B cell (primary cell): ENCODE measurements around the gene PTPRM. TPM values are rescaled to one million over a fixed set of nuclear protein-coding genes. Genes with fewer than 3 reads are reported as not detected.

ENCODE experiments used
- ATAC-seq: fragments of 200-7000 bp; cut with Tn5 transposase; one replicate; pipeline ENCODE4 v1.10.0; 2021; ENCODE audit warnings: low read depth, mild to moderate bottlenecking, moderate number of reproducible peaks, moderate library complexity
- CTCF ChIA-PET: fragments of 350-600 bp; sonication (Branson Sonifier 250); formaldehyde crosslinking; loops from one replicate; lab custom pipeline; 2021; ENCODE audit warnings: antibody characterized with exemption, inconsistent platforms; lab: Charles Lee
- POLR2A ChIA-PET: fragments of 350-600 bp; sonication (Branson Sonifier 250); formaldehyde crosslinking; loops from one replicate; lab custom pipeline; 2021; ENCODE audit warnings: antibody characterized with exemption; lab: Charles Lee
- DNase-seq: peaks from one replicate; pipeline ENCODE4 v3.0.0; 2013
- H2AFZ ChIP-seq: 2 replicates; pipeline ENCODE4 v1.6.1; 2012; ENCODE audit warnings: mild to moderate bottlenecking, low read depth, low read length; ENCODE audit not compliant: insufficient read depth, poor library complexity, severe bottlenecking
- H3K27ac ChIP-seq, 2 donors: 1 replicate in 1 of 2; 2 replicates in 1 of 2; pipeline ENCODE4 v1.5.1; 2012 to 2013; ENCODE audit warnings: low read length in 2 of 2, mild to moderate bottlenecking in 2 of 2, moderate library complexity in 1 of 2
- H3K27me3 ChIP-seq, 4 experiments: fragments of 200-600 bp in 1 of 4; sonication (generic) in 1 of 4; replicated peaks in 1 of 4; 1 replicate in 2 of 4; 2 replicates in 2 of 4; pipeline versions ENCODE4 v1.6.1 to v1.7.0; 2013 to 2016; ENCODE audit warnings: low read length in 3 of 4, mild to moderate bottlenecking in 2 of 4, mixed read lengths in 1 of 4, moderate library complexity in 1 of 4; ENCODE audit not compliant: insufficient read depth in 4 of 4, control insufficient read depth in 3 of 4; ENCODE audit errors: control extremely low read depth in 1 of 4
- H3K36me3 ChIP-seq, 2 experiments: replicated peaks in 1 of 2; 1 replicate in 1 of 2; 2 replicates in 1 of 2; pipeline versions ENCODE4 v1.6.1 to v1.7.1; 2013; ENCODE audit warnings: low read length in 1 of 2; ENCODE audit not compliant: insufficient read depth in 2 of 2, control insufficient read depth in 1 of 2; ENCODE audit errors: control extremely low read depth in 1 of 2, extremely low read depth in 1 of 2
- H3K4me1 ChIP-seq, 2 donors: fragments of 200-600 bp in 1 of 2; sonication (generic) in 1 of 2; 1 replicate in 1 of 2; 2 replicates in 1 of 2; pipeline versions ENCODE4 v1.5.1 to v1.6.1; 2013 to 2017; ENCODE audit warnings: low read length in 2 of 2; ENCODE audit not compliant: control insufficient read depth in 2 of 2, insufficient read depth in 2 of 2
- H3K4me2 ChIP-seq: replicated peaks from 2 replicates; pipeline ENCODE3; 2012; ENCODE audit warnings: mild to moderate bottlenecking, low read depth, low read length; ENCODE audit not compliant: poor library complexity, severe bottlenecking
- H3K4me3 ChIP-seq, 5 experiments: fragments of 200-600 bp in 1 of 5; sonication (generic) in 1 of 5; 1 replicate in 3 of 5; 2 replicates in 2 of 5; pipeline versions ENCODE4 v1.5.1 to v1.7.0; 2011 to 2016; ENCODE audit warnings: low read length in 4 of 5, mild to moderate bottlenecking in 4 of 5, low read depth in 2 of 5, control low read depth in 1 of 5, moderate library complexity in 1 of 5; ENCODE audit not compliant: insufficient read depth in 1 of 5; ENCODE audit errors: control extremely low read depth in 1 of 5, extremely low read depth in 1 of 5
- H3K79me2 ChIP-seq: fragments of 200-600 bp; sonication (generic); one replicate; pipeline ENCODE4 v1.6.0; 2016; ENCODE audit warnings: low read length; ENCODE audit not compliant: control insufficient read depth, insufficient read depth
- H3K9ac ChIP-seq: fragments of 200-600 bp; sonication (generic); 2 replicates; pipeline ENCODE4 v1.6.1; 2017; ENCODE audit warnings: mild to moderate bottlenecking, low read length, moderate library complexity
- H3K9me3 ChIP-seq, 3 donors: one replicate each; pipeline versions ENCODE4 v1.6.1 to v1.7.1; 2013; ENCODE audit warnings: low read length in 2 of 3; ENCODE audit not compliant: control insufficient read depth in 2 of 3, insufficient read depth in 1 of 3; ENCODE audit errors: control extremely low read depth in 1 of 3
- H4K20me1 ChIP-seq: 2 replicates; pipeline ENCODE4 v1.6.0; 2012; ENCODE audit warnings: mild to moderate bottlenecking, low read length; ENCODE audit not compliant: insufficient read depth, control insufficient read depth, poor library complexity, severe bottlenecking
- H3K27ac Mint-ChIP-seq: one replicate; pipeline ENCODE4 v1.8.0; 2021; ENCODE audit warnings: mixed read lengths
- H3K27me3 Mint-ChIP-seq: one replicate; pipeline ENCODE4 v1.8.0; 2021; ENCODE audit warnings: mixed read lengths
- H3K4me1 Mint-ChIP-seq: one replicate; pipeline ENCODE4 v1.8.0; 2021; ENCODE audit warnings: mixed read lengths
- H3K4me3 Mint-ChIP-seq: one replicate; pipeline ENCODE4 v1.8.0; 2021; ENCODE audit warnings: mixed read lengths
- H3K9me3 Mint-ChIP-seq: one replicate; pipeline ENCODE4 v1.8.0; 2022; ENCODE audit warnings: mixed read lengths; ENCODE audit not compliant: insufficient read depth
- EZH2 ChIP-seq: IDR thresholded peaks from 2 replicates; pipeline ENCODE4 v1.6.1; 2012; ENCODE audit warnings: borderline replicate concordance, low read depth, mild to moderate bottlenecking, moderate library complexity, low read length; ENCODE audit not compliant: insufficient read depth, poor library complexity, severe bottlenecking
- WGBS: methylation state at CpG from one replicate; pipeline ENCODE4 v1.1.5; 2013; ENCODE audit warnings: missing lambda C conversion rate; ENCODE audit not compliant: insufficient coverage; 5-methylcytosine and 5-hydroxymethylcytosine counted together
- intact Hi-C: fragments of 100-400 bp; cut with micrococcal nuclease; formaldehyde crosslinking; loops from one replicate; pipeline ENCODE4 v1.10.0; 2022
- polyA plus RNA-seq: library from polyadenylated mRNA; depleted of rRNA; stranded (reverse); fragments of >200 nt; gene quantifications from 2 replicates; pipeline ENCODE4 v1.2.3, GENCODE V29; 2012
- total RNA-seq, 2 donors: library from RNA; stranded (reverse); fragments of 120-200 nt in 1 of 2; gene quantifications; 1 replicate in 1 of 2; 2 replicates in 1 of 2; pipeline versions ENCODE4 v1.2.3 to v1.2.4, GENCODE V29; 2013 to 2022
- TF ChIP-seq, protein P1 (sequence below): fragments of 200-600 bp; IDR thresholded peaks from one replicate; pipeline ENCODE4 v1.8.0; 2022; ENCODE audit warnings: antibody characterized with exemption, mild to moderate bottlenecking

The PTPRM gene
- total and polyA plus RNA-seq, 2 donors (not counting 1 experiment from before 2014, with no cell fraction given): 0.20 to 0.89 TPM

- no peaks in the 10 kb centered on the region for H3K27me3 Mint-ChIP-seq
- Histone ChIP-seq H3K79me2 (no peaks in the 10 kb centered on the region), H3K4me2 (no peak overlapping the region), H3K9ac (no peak overlapping the region), H3K36me3 (no peaks in the 10 kb centered on the region), H3K27me3 (no peaks in the 10 kb centered on the region), H3K9me3 (peaks cover 0 to 3% (median 0%) of the 10 kb centered on the region in 3 donors), H3K27ac (no peak overlapping the region), H4K20me1 (no peaks in the 10 kb centered on the region), H3K4me1 (no peaks in the 10 kb centered on the region), H3K4me3 (no peak overlapping the region), H2AFZ (no peak overlapping the region)
- ATAC-seq: no peak
- ChIA-PET POLR2A (no interaction called here), CTCF (no interaction called here)
- H3K4me1 Mint-ChIP-seq: no peaks in the 10 kb centered on the region
- intact Hi-C loops: no loop called here
- TF ChIP-seq EZH2: no peak
- TF ChIP-seq, protein P1, sequence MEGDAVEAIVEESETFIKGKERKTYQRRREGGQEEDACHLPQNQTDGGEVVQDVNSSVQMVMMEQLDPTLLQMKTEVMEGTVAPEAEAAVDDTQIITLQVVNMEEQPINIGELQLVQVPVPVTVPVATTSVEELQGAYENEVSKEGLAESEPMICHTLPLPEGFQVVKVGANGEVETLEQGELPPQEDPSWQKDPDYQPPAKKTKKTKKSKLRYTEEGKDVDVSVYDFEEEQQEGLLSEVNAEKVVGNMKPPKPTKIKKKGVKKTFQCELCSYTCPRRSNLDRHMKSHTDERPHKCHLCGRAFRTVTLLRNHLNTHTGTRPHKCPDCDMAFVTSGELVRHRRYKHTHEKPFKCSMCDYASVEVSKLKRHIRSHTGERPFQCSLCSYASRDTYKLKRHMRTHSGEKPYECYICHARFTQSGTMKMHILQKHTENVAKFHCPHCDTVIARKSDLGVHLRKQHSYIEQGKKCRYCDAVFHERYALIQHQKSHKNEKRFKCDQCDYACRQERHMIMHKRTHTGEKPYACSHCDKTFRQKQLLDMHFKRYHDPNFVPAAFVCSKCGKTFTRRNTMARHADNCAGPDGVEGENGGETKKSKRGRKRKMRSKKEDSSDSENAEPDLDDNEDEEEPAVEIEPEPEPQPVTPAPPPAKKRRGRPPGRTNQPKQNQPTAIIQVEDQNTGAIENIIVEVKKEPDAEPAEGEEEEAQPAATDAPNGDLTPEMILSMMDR: no peak
- no peak for DNase-seq
- no CpG with 5 or more reads among the region's 4 CpGs for WGBS
- no peak overlapping the region for H3K4me3 Mint-ChIP-seq
- H3K27ac Mint-ChIP-seq: no peak overlapping the region
- no peaks in the 10 kb centered on the region for H3K9me3 Mint-ChIP-seq
These were observed 463.1 kb downstream of the PTPRM start for GRCh38 chr18:8030201-8030600.

- Mint-ChIP-seq H3K4me1 (no peaks in the 10 kb centered on the region), H3K27me3 (no peaks in the 10 kb centered on the region), H3K27ac (no peak overlapping the region), H3K9me3 (no peaks in the 10 kb centered on the region), H3K4me3 (no peak overlapping the region)
- H3K36me3 ChIP-seq: no peaks in the 10 kb centered on the region
- no CpG with 5 or more reads among the region's 3 CpGs for WGBS
- H4K20me1 ChIP-seq: no peaks in the 10 kb centered on the region
- ChIA-PET CTCF (no interaction called here), POLR2A (no interaction called here)
- no peaks in the 10 kb centered on the region for H3K27me3 ChIP-seq
- H3K4me3 ChIP-seq: no peak overlapping the region
- no peak overlapping the region for H2AFZ ChIP-seq
- no peak overlapping the region for H3K27ac ChIP-seq
- DNase-seq: no peak
- ATAC-seq: no peak
- H3K4me1 ChIP-seq: no peaks in the 10 kb centered on the region
- no peak overlapping the region for H3K9ac ChIP-seq
- H3K4me2 ChIP-seq: no peak overlapping the region
- intact Hi-C loops: no loop called here
- H3K9me3 ChIP-seq: peaks cover 0 to 3% (median 0%) of the 10 kb centered on the region in 3 donors
- TF ChIP-seq, protein P1: no peak
- no peak for TF ChIP-seq EZH2
- H3K79me2 ChIP-seq: no peaks in the 10 kb centered on the region
These were observed 464.4 kb downstream of the PTPRM start for GRCh38 chr18:8031496-8031895.
